Muscle layer of duodenum (tissue), 2 donors: Measurements from ENCODE around the gene BSN.

Experiments used
- H3K27ac ChIP-seq: one replicate; pipeline ENCODE4 v1.7.0; 2013; ENCODE audit warnings: mild to moderate bottlenecking, low read length
- H3K27me3 ChIP-seq: one replicate; pipeline ENCODE4 v1.7.0; 2013; ENCODE audit warnings: low read depth, mild to moderate bottlenecking, control low read depth, low read length
- H3K36me3 ChIP-seq, 2 donors: one replicate each; pipeline ENCODE4 v1.7.0; 2013; ENCODE audit warnings: low read length in 2 of 2, control low read depth in 1 of 2, mild to moderate bottlenecking in 1 of 2; ENCODE audit not compliant: insufficient read depth in 2 of 2, control insufficient read depth in 1 of 2
- H3K4me1 ChIP-seq, 2 donors: one replicate each; pipeline ENCODE4 v1.7.0; 2013; ENCODE audit warnings: low read length in 2 of 2, mild to moderate bottlenecking in 2 of 2, control low read depth in 1 of 2, moderate library complexity in 1 of 2; ENCODE audit not compliant: insufficient read depth in 2 of 2, control insufficient read depth in 1 of 2
- H3K4me3 ChIP-seq, 2 donors: one replicate each; pipeline ENCODE4 v1.7.0; 2013; ENCODE audit warnings: low read length in 2 of 2, low read depth in 1 of 2, mild to moderate bottlenecking in 1 of 2
- H3K9me3 ChIP-seq, 2 donors: one replicate each; pipeline ENCODE4 v1.7.0; 2013; ENCODE audit warnings: low read length in 2 of 2, control low read depth in 1 of 2, mild to moderate bottlenecking in 1 of 2; ENCODE audit not compliant: control insufficient read depth in 1 of 2
- donor health status: healthy.

Gene BSN

GRCh38 chr3:49619649-49620048 lies 65.4 kb downstream of the BSN start:
- Histone ChIP-seq H3K27ac (no peak overlapping the region), H3K4me3 (no peak overlapping the region), H3K9me3 (no peaks in the 10 kb centered on the region), H3K36me3 (no peaks in the 10 kb centered on the region), H3K4me1 (no peaks in the 10 kb centered on the region), H3K27me3 (no peaks in the 10 kb centered on the region)

- Histone ChIP-seq H3K4me1 (no peaks in the 10 kb centered on the region), H3K36me3 (no peaks in the 10 kb centered on the region), H3K4me3 (no peak overlapping the region), H3K9me3 (no peaks in the 10 kb centered on the region), H3K27me3 (no peaks in the 10 kb centered on the region), H3K27ac (no peak overlapping the region)
These were observed 66.5 kb downstream of the BSN start for GRCh38 chr3:49620728-49621127.

- Histone ChIP-seq H3K36me3 (no peaks in the 10 kb centered on the region), H3K4me1 (no peaks in the 10 kb centered on the region), H3K27me3 (no peaks in the 10 kb centered on the region), H3K27ac (no peak overlapping the region), H3K9me3 (no peaks in the 10 kb centered on the region), H3K4me3 (no peak overlapping the region)
These were observed 68.8 kb downstream of the BSN start for GRCh38 chr3:49623071-49623470.

GRCh38 chr3:49625071-49625470 lies 70.8 kb downstream of the BSN start:
- H3K27me3 ChIP-seq: no peaks in the 10 kb centered on the region
- no peaks in the 10 kb centered on the region for H3K9me3 ChIP-seq
- no peaks in the 10 kb centered on the region for H3K4me1 ChIP-seq
- H3K27ac ChIP-seq: no peak overlapping the region
- H3K4me3 ChIP-seq: no peak overlapping the region
- no peaks in the 10 kb centered on the region for H3K36me3 ChIP-seq

- no peaks in the 10 kb centered on the region for H3K4me1 ChIP-seq
- H3K36me3 ChIP-seq: no peaks in the 10 kb centered on the region
- H3K4me3 ChIP-seq: no peak overlapping the region
- H3K27ac ChIP-seq: no peak overlapping the region
- H3K27me3 ChIP-seq: no peaks in the 10 kb centered on the region
- no peaks in the 10 kb centered on the region for H3K9me3 ChIP-seq
These were observed 71.9 kb downstream of the BSN start for GRCh38 chr3:49626101-49626581.

GRCh38 chr3:49626796-49627195 lies 72.5 kb downstream of the BSN start:
- H3K4me3 ChIP-seq: no peak overlapping the region
- no peaks in the 10 kb centered on the region for H3K36me3 ChIP-seq
- no peaks in the 10 kb centered on the region for H3K9me3 ChIP-seq
- H3K4me1 ChIP-seq: no peaks in the 10 kb centered on the region
- H3K27me3 ChIP-seq: no peaks in the 10 kb centered on the region
- H3K27ac ChIP-seq: no peak overlapping the region

GRCh38 chr3:49627634-49628033 lies 73.4 kb downstream of the BSN start:
- Histone ChIP-seq H3K4me1 (no peaks in the 10 kb centered on the region), H3K36me3 (no peaks in the 10 kb centered on the region), H3K4me3 (no peak overlapping the region), H3K27me3 (no peaks in the 10 kb centered on the region), H3K9me3 (no peaks in the 10 kb centered on the region), H3K27ac (no peak overlapping the region)

GRCh38 chr3:49628249-49628648 lies 74.0 kb downstream of the BSN start:
- Histone ChIP-seq H3K4me3 (no peak overlapping the region), H3K27me3 (no peaks in the 10 kb centered on the region), H3K9me3 (no peaks in the 10 kb centered on the region), H3K4me1 (no peaks in the 10 kb centered on the region), H3K27ac (no peak overlapping the region), H3K36me3 (no peaks in the 10 kb centered on the region)

- H3K27ac ChIP-seq: no peak overlapping the region
- no peaks in the 10 kb centered on the region for H3K27me3 ChIP-seq
- H3K4me3 ChIP-seq: no peak overlapping the region
- H3K9me3 ChIP-seq: no peaks in the 10 kb centered on the region
- H3K4me1 ChIP-seq: no peaks in the 10 kb centered on the region
- no peaks in the 10 kb centered on the region for H3K36me3 ChIP-seq
These were observed 75.2 kb downstream of the BSN start for GRCh38 chr3:49629451-49629850.

- Histone ChIP-seq H3K27me3 (no peaks in the 10 kb centered on the region), H3K4me1 (no peaks in the 10 kb centered on the region), H3K27ac (no peak overlapping the region), H3K36me3 (no peaks in the 10 kb centered on the region), H3K9me3 (no peaks in the 10 kb centered on the region), H3K4me3 (no peak overlapping the region)
These were observed 75.6 kb downstream of the BSN start for GRCh38 chr3:49629866-49630265.

- no peaks in the 10 kb centered on the region for H3K9me3 ChIP-seq
- H3K36me3 ChIP-seq: no peaks in the 10 kb centered on the region
- H3K27ac ChIP-seq: no peak overlapping the region
- H3K4me3 ChIP-seq: no peak overlapping the region
- H3K4me1 ChIP-seq: no peaks in the 10 kb centered on the region
- H3K27me3 ChIP-seq: no peaks in the 10 kb centered on the region
These were observed 76.5 kb downstream of the BSN start for GRCh38 chr3:49630784-49631183.

- no peaks in the 10 kb centered on the region for H3K9me3 ChIP-seq
- H3K4me3 ChIP-seq: no peak overlapping the region
- no peaks in the 10 kb centered on the region for H3K36me3 ChIP-seq
- H3K4me1 ChIP-seq: no peaks in the 10 kb centered on the region
- no peaks in the 10 kb centered on the region for H3K27me3 ChIP-seq
- H3K27ac ChIP-seq: no peak overlapping the region
These were observed 80.5 kb downstream of the BSN start for GRCh38 chr3:49634736-49635135.
